Gastrocnemius medialis (tissue), 4 donors: ENCODE measurements around the gene S100A10.

Experiments
- CTCF ChIP-seq, 5 experiments: fragments of 450-650 bp in 3 of 5; fragments of 200-600 bp in 2 of 5; sonication (generic) in 2 of 5; IDR thresholded peaks in 4 of 5; conservative IDR thresholded peaks in 1 of 5; 1 replicate in 4 of 5; 2 replicates in 1 of 5; pipeline ENCODE4 v1.5.1; 2016 to 2019; ENCODE audit warnings: antibody characterized with exemption in 5 of 5, mild to moderate bottlenecking in 3 of 5, moderate library complexity in 3 of 5
- POLR2A ChIP-seq, 2 donors: fragments of 450-650 bp; IDR thresholded peaks; one replicate each; pipeline ENCODE4 v1.6.1; 2017; ENCODE audit warnings: antibody characterized with exemption in 2 of 2, mild to moderate bottlenecking in 2 of 2, moderate library complexity in 2 of 2

GRCh38 chr1:151984313-151984956 lies 9.2 kb downstream of the S100A10 start:
- TF ChIP-seq POLR2A (IDR thresholded peaks at IDR 0.05) (no peak), CTCF (IDR thresholded peaks at IDR 0.05 in 4 of 5, conservative IDR thresholded peaks at IDR 0.05 in 1 of 5) (no peak)
